MCF 10A (cell line): ENCODE results near the gene HCRT. TPM values are rescaled to one million over a fixed set of nuclear protein-coding genes. Genes with fewer than 3 reads are reported as not detected.
"Not testable (repeated sequence)": the region's sequence is repeated elsewhere in the genome, so short reads cannot be mapped to it uniquely, and the experiment has no call there.

Experiments used
- BruUV-seq: library from RNA; stranded (reverse); fragments of 400-500 nt; replicated peaks from 2 replicates; lab custom pipeline; 2021; lab: Mats Ljungman, UMichigan
- CTCF ChIA-PET: fragments of 300-600 bp; sonication (Branson Sonifier 250); formaldehyde crosslinking; extraction: SDS; loops from one replicate; lab custom pipeline; 2021; ENCODE audit warnings: antibody characterized with exemption, inconsistent platforms; lab: Yijun Ruan, JAX
- POLR2A ChIA-PET: fragments of 300-600, 350-650 bp; sonication (Branson Sonifier 250); formaldehyde crosslinking; extraction: SDS; loops from one replicate; lab custom pipeline; 2020; ENCODE audit warnings: antibody characterized with exemption, inconsistent platforms; lab: Yijun Ruan, JAX
- DNase-seq: peaks from one replicate; pipeline ENCODE4 v3.0.0-alpha.2; 2018; ENCODE audit not compliant: unreplicated experiment
- H3K27ac Mint-ChIP-seq: one replicate; pipeline ENCODE4 v1.8.0; 2022; ENCODE audit warnings: mild to moderate bottlenecking, low read depth, mixed read lengths; ENCODE audit not compliant: unreplicated experiment
- H3K27me3 Mint-ChIP-seq: one replicate; pipeline ENCODE4 v1.8.0; 2022; ENCODE audit warnings: mixed read lengths; ENCODE audit not compliant: insufficient read depth, unreplicated experiment
- H3K36me3 Mint-ChIP-seq: one replicate; pipeline ENCODE4 v1.8.0; 2022; ENCODE audit warnings: mild to moderate bottlenecking, moderate library complexity, mixed read lengths; ENCODE audit not compliant: insufficient read depth, unreplicated experiment
- H3K4me1 Mint-ChIP-seq: one replicate; pipeline ENCODE4 v1.8.0; 2022; ENCODE audit warnings: mixed read lengths; ENCODE audit not compliant: insufficient read depth, unreplicated experiment
- H3K4me3 Mint-ChIP-seq: one replicate; pipeline ENCODE4 v1.8.0; 2022; ENCODE audit warnings: mild to moderate bottlenecking, moderate library complexity, mixed read lengths; ENCODE audit not compliant: unreplicated experiment
- H3K9me3 Mint-ChIP-seq: one replicate; pipeline ENCODE4 v1.8.0; 2022; ENCODE audit warnings: mixed read lengths; ENCODE audit not compliant: unreplicated experiment
- intact Hi-C: fragments of 100-400 bp; cut with micrococcal nuclease; formaldehyde crosslinking; loops from 2 replicates; pipeline ENCODE4 v1.14.1; 2022
- total RNA-seq: library from RNA; stranded (reverse); gene quantifications from 2 replicates; pipeline ENCODE4 v1.2.3, GENCODE V29; 2022
- TF ChIP-seq, protein P1 (sequence below): fragments of 200-600 bp; IDR thresholded peaks from one replicate; pipeline ENCODE4 v1.8.0; 2022; ENCODE audit warnings: antibody characterized with exemption, mild to moderate bottlenecking; ENCODE audit not compliant: unreplicated experiment

HCRT gene
- total RNA-seq, 1 experiment from 2014 or later, result not detected

DNA sequence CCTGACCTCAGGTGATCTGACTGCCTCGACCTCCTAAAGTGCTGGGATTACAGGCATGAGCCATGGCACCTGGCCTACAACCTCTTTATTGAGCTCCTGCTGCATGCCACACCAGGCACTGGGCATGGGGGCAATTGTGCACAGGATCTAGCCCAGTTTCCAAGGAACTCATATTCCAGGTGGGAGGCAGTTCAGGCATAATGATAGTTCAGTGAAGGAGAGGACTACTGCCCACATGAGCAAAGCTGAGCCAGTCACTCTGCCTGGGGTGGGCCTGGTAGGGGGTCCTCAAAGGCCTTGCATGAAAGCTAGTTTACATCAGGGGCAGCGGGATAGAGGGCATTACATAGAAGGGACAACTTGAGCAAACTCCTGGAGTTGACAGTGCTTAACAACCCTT, 2.6 kb upstream of the HCRT start:
- H3K9me3 Mint-ChIP-seq, result no peaks in the 10 kb centered on the region
- TF ChIP-seq, protein P1, sequence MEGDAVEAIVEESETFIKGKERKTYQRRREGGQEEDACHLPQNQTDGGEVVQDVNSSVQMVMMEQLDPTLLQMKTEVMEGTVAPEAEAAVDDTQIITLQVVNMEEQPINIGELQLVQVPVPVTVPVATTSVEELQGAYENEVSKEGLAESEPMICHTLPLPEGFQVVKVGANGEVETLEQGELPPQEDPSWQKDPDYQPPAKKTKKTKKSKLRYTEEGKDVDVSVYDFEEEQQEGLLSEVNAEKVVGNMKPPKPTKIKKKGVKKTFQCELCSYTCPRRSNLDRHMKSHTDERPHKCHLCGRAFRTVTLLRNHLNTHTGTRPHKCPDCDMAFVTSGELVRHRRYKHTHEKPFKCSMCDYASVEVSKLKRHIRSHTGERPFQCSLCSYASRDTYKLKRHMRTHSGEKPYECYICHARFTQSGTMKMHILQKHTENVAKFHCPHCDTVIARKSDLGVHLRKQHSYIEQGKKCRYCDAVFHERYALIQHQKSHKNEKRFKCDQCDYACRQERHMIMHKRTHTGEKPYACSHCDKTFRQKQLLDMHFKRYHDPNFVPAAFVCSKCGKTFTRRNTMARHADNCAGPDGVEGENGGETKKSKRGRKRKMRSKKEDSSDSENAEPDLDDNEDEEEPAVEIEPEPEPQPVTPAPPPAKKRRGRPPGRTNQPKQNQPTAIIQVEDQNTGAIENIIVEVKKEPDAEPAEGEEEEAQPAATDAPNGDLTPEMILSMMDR, result no peak
- H3K27me3 Mint-ChIP-seq, result no peaks in the 10 kb centered on the region
- ChIA-PET CTCF (interaction anchor here (0.6 kb wide), 2 partner anchors 66 to 235 kb away, joined by 3 to 4 read pairs; no protein-coding TSS in a partner anchor), POLR2A (interaction anchor here (0.5 to 0.7 kb wide), 2 partner anchors 15 to 1209 kb away, joined by 3 to 4 read pairs; no protein-coding TSS in a partner anchor)
- H3K4me3 Mint-ChIP-seq, result no peak overlapping the region
- no TSS peak for BruUV-seq
- H3K36me3 Mint-ChIP-seq, result no peaks in the 10 kb centered on the region
- no peak for DNase-seq
- H3K27ac Mint-ChIP-seq, result no peak overlapping the region
- intact Hi-C loops, result no loop called here
- no peaks in the 10 kb centered on the region for H3K4me1 Mint-ChIP-seq

DNA sequence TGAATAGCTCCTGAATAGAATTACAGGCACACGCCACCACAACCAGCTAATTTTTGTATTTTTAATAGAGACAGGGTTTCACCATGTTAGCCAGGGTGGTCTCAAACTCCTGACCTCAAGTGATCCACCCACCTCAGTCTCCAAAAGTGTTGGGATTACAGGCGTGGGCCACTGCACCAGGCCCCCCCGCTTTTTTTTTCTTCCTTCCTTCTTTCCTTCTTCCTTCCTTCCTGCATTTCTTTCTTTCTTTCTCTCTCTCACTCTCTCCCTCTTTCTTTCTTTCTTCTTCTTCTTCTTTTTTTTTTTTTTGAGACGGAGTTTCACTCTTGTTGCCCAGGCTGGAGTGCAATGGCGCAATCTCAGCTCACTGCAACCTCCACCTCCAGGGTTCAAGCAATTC, 939 bp upstream of the HCRT start:
- POLR2A ChIA-PET, BruUV-seq, H3K4me3 Mint-ChIP-seq, H3K9me3 Mint-ChIP-seq, H3K27ac Mint-ChIP-seq, H3K4me1 Mint-ChIP-seq, intact Hi-C loops, H3K36me3 Mint-ChIP-seq, CTCF ChIA-PET, DNase-seq, H3K27me3 Mint-ChIP-seq: not testable (repeated sequence)

DNA sequence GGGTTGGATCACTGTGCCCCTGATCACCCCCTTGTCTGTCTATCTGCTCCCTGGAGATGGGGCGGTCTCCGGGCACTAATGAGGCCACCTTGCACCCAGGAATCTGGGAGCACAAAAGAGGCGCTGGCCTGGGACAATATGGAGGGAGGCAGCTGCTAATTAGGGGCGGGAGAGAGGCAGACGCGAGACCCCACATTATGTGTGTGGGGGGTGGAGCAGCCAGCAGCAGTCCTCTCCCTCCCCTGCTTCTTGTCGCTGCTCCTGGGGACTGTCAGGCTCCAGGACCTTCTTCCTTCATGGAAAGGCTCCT, 324 bp upstream of the HCRT start:
- no peaks in the 10 kb centered on the region for H3K27me3 Mint-ChIP-seq
- ChIA-PET POLR2A (no interaction called here), CTCF (no interaction called here)
- DNase-seq, result no peak
- no peaks in the 10 kb centered on the region for H3K4me1 Mint-ChIP-seq
- no peak overlapping the region for H3K27ac Mint-ChIP-seq
- TF ChIP-seq, protein P1, result no peak
- intact Hi-C loops, result no loop called here
- no TSS peak for BruUV-seq
- no peaks in the 10 kb centered on the region for H3K36me3 Mint-ChIP-seq
- no peaks in the 10 kb centered on the region for H3K9me3 Mint-ChIP-seq
- H3K4me3 Mint-ChIP-seq, result no peak overlapping the region

DNA sequence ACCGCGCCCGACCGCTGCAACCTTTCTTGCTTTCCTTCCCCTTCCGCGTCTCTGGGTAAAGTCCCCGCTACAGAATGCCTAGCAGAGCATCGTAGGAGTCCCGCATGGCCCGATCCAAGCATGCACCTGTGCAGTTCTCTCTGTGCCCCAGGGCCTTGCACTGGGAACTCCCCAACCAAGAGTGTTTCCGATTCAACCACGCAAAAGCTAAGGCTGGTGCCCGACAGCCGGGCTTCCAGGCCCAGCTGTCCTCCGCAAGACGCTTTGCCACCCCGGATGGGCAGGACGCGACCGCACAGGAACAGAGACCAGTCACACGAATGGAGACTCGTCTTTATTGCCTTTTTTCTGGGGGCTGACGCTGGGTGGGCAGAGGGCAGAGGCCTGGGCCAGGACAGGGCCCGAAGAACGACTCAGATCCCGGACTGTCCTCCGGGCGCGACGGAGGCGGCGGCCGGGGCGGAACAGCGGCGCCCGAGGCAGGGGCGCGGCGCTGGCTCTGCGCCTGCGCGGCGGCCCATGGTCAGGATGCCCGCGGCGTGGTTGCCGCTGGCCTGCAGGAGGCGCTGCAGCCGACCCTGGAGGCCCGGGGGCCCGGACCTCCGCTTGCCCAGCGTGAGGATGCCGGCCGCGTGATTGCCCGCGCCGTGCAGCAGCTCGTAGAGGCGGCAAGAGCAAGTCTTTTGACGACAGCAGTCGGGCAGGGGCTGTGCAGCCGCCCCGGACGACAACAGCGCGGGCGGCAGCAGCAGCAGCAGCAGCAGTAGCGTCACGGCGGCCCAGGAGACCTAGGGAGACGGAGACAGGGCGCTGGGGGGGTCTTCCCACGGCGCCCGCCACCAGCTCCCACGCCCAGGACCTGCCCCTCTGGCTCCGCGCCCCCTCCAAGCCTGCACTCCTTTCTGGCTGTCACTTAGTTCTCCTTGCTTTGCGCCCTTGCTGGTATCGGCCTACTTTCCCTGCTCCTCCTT, 1.2 kb downstream of the HCRT start:
- H3K4me1 Mint-ChIP-seq, result no peaks in the 10 kb centered on the region
- H3K9me3 Mint-ChIP-seq, result no peaks in the 10 kb centered on the region
- ChIA-PET CTCF (interaction anchor here (0.6 kb wide), 1 partner anchor 15 kb away, joined by 3 read pairs; no protein-coding TSS in a partner anchor), POLR2A (no interaction called here)
- no peaks in the 10 kb centered on the region for H3K27me3 Mint-ChIP-seq
- intact Hi-C loops, result no loop called here
- no peaks in the 10 kb centered on the region for H3K36me3 Mint-ChIP-seq
- no TSS peak for BruUV-seq
- no peak overlapping the region for H3K27ac Mint-ChIP-seq
- TF ChIP-seq, protein P1, result peak; percentile 23
- no peak for DNase-seq
- H3K4me3 Mint-ChIP-seq, result no peak overlapping the region
